ENCODE results near the gene STIP1. TPM values are rescaled to one million over a fixed set of nuclear protein-coding genes. Genes with fewer than 3 reads are reported as not detected.

Gene STIP1
- total RNA-seq, 1 experiment from 2014 or later: 299 TPM

DNA sequence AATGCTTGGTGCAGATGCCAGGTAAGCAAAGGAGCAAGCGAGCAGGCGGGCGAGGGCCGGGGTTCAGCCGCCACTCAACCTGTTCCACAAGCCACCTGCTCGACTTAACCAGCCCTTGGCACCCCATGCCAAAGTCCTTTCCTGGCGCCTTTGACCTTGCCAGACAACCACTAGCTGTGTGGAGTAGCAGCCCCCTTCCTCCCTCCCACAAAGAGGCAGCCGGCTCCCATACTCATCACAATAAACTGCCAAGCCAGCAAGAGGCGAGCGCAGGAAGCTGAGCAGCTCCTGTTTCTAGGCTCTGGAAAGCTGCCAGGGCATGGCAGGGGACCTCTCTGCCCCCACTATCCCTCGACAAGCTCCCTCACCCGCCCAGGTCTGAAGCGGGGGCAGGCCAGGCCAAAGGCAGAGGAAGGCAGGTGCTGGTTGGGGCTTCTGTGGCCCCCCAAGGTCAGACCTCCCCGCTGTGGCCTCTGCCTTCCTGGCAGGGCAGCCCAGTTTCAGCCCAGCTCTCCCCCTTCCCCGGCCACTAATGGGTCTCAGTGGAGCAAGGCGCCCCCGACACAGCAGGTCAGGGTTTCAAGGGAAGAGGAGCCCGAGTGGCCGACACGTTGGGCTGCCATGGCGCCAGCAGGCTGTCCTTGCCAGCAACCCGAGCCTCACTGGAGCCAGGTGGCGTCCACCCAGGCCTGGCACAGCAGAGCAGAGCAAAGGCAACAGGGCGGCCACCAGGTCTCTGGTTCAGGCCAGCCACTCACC lies 35.3 kb upstream of the STIP1 start:
- POLR2A ChIA-PET (ENCODE audit: unreplicated experiment): no interaction called here
- TF ChIP-seq EZH2 (IDR thresholded peaks at IDR 0.05; ENCODE audit: low read depth): no peak
- no peak for TF ChIP-seq CTCF (conservative IDR thresholded peaks at IDR 0.05)
- H4K20me1 ChIP-seq (ENCODE audit: insufficient read depth): peaks cover 67% of the 10 kb centered on the region
- intact Hi-C loops (cut with micrococcal nuclease; ENCODE audit: unreplicated experiment): loop anchor here (5.0 kb wide), 1 partner anchor 403 kb away; no protein-coding TSS in a partner anchor
- no peak overlapping the region for H3K27ac ChIP-seq
- H3K4me1 ChIP-seq (replicated peaks; ENCODE audit: insufficient read depth): no peaks in the 10 kb centered on the region
- peaks cover 14% of the 10 kb centered on the region; the same call in 1 of the 2 replicates for H3F3A ChIP-seq (ENCODE audit: insufficient read depth, low read depth)
- H3K9me2 ChIP-seq (ENCODE audit: insufficient read depth): no peaks in the 10 kb centered on the region
- no TSS peak for BruUV-seq (replicated peaks)
- CTCF ChIA-PET: no interaction called here
- no peak for DNase-seq
- H3K79me2 ChIP-seq (ENCODE audit: low read depth): 0 out of 2 replicates have a peak, but pooled peaks cover 4% of the 10 kb centered on the region
- no peaks in the 10 kb centered on the region for H3K9me3 ChIP-seq (ENCODE audit: insufficient read depth, low read depth)
- H3K4me3 ChIP-seq: no peak overlapping the region
- H3K36me3 ChIP-seq (ENCODE audit: low read depth): no peaks in the 10 kb centered on the region
- no peak overlapping the region for H2AFZ ChIP-seq
- no peak overlapping the region for H3K4me2 ChIP-seq
- H3K27me3 ChIP-seq (ENCODE audit: insufficient read depth, low read depth): no peaks in the 10 kb centered on the region

GRCh38 chr11:64151337-64151736 lies 34.6 kb upstream of the STIP1 start:
- BruUV-seq (replicated peaks): no TSS peak
- intact Hi-C loops (cut with micrococcal nuclease; ENCODE audit: unreplicated experiment): loop anchor here (5.0 kb wide), 1 partner anchor 404 kb away; no protein-coding TSS in a partner anchor
- CTCF ChIA-PET: no interaction called here

More at GRCh38 chr11:64151337-64151736, 34.6 kb upstream of the STIP1 start:
- Histone ChIP-seq H4K20me1 (ENCODE audit: insufficient read depth) (peaks cover 61% of the 10 kb centered on the region), H3K27me3 (ENCODE audit: insufficient read depth, low read depth) (no peaks in the 10 kb centered on the region), H3K36me3 (ENCODE audit: low read depth) (no peaks in the 10 kb centered on the region), H3K4me3 (no peak overlapping the region), H3K27ac (no peak overlapping the region), H3K9me2 (ENCODE audit: insufficient read depth) (no peaks in the 10 kb centered on the region), H3F3A (ENCODE audit: insufficient read depth, low read depth) (peaks cover 14% of the 10 kb centered on the region; the same call in 1 of the 2 replicates), H2AFZ (no peak overlapping the region), H3K4me2 (no peak overlapping the region), H3K79me2 (ENCODE audit: low read depth) (0 out of 2 replicates have a peak, but pooled peaks cover 4% of the 10 kb centered on the region), H3K4me1 (replicated peaks; ENCODE audit: insufficient read depth) (no peaks in the 10 kb centered on the region), H3K9me3 (ENCODE audit: insufficient read depth, low read depth) (no peaks in the 10 kb centered on the region)
- POLR2A ChIA-PET (ENCODE audit: unreplicated experiment): no interaction called here
- TF ChIP-seq EZH2 (IDR thresholded peaks at IDR 0.05; ENCODE audit: low read depth): no peak
- no peak for TF ChIP-seq CTCF (conservative IDR thresholded peaks at IDR 0.05)
- no peak for DNase-seq
